Stimulated activated CD4-positive, alpha-beta T cell treated with anti-CD3 and anti-CD28 coated beads, Interleukin-2, amount 100 ng/mL, for 4 hours (primary cell): ENCODE results near the gene SP9.

Source experiments
- DNase-seq: peaks from one replicate; pipeline ENCODE4 v3.0.0-alpha.2; 2020; ENCODE audit warnings: low read depth

SP9 gene

GRCh38 chr2:174334781-174335251 lies at the start of gene SP9:
TSS of gene SP9 (plus strand) at chr2:174334954. CDS start at chr2:174335093, 139 bp downstream.
- DNase-seq = no peak

DNA sequence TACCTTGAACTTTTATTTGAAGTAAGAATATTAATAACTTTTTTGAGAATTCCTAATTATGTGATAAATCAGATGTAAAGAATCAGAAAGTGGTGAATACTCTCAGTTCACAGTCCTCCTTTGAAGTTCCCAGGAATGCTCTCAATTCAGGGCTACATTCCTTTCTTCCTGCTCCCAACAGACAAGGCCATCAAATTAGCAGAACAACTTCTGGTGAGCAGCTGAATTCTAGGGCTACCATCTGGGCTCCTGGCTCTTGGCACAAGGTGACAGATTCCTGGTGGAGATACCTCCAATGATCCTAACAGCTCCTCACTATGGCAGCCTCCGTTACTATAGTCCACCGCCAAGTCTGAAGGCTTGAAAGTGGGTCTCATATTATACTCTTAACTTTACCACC lies 48.6 kb upstream of the SP9 start:
- no peak for DNase-seq

DNA sequence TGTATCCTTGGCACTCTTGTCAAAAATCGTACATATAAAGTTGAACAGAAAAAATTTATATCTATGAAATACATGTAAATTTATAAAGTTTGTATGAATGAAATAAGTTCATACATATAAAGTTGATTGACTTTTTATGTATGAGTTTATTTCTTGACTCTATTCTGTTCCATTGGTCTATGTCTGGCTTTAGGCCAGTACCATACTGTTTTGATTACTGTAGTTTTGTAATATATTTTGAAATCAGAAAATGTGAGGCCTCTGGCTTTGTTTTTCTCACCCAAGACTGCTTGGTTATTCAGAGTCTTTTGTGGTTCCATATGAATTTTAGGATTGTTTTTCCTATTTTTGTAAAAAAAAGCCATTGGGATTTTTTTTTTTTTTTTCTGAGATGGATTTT lies 41.8 kb upstream of the SP9 start:
- DNase-seq = no peak

- no peak for DNase-seq
Observed at GRCh38 chr2:174300114-174300513, 34.6 kb upstream of the SP9 start.

- DNase-seq = no peak
Observed at GRCh38 chr2:174312581-174313234, 22.0 kb upstream of the SP9 start.

- no peak for DNase-seq
Observed at GRCh38 chr2:174322149-174322548, 12.6 kb upstream of the SP9 start.

- DNase-seq = no peak
Observed at GRCh38 chr2:174322746-174323145, 12.0 kb upstream of the SP9 start.

- DNase-seq = no peak
Observed at GRCh38 chr2:174324530-174324929, 10.2 kb upstream of the SP9 start.

DNA sequence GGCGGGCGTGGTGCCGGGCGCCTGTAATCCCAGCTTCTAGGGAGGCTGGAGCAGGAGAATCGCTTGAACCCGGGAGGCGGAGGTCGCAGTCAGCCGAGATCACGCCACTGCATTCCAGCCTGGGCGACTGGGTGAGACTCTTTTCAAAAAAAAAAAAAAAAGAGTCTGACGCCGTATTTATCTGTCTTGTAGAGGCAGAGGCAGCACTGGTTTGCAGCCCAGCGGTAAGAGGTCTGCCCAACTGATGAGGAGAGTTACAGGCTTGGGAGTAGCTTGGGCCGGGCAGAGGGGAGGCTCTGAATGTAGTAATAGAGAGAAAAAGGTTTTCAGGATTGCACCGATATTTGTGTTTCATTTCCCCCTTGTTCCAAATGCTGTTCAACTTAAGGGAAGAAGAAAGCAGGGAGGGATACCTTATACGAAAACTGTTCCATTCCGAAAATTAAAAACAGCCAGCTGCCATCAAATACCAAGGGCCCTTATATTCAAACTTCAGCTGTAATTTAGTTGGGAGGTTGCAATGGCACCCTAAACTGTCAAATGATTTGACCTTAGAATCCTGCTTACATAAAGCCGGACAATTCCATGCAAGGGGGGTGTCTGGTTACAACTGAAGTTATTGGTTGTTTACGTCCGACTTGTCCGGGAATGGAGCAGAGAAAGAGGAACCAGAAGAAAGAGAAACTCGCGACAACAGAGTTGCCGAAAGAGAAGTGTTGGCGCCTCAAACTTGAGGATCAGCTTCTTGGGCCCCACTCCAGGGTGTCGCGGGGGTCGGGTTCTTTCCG lies 9.2 kb upstream of the SP9 start:
- no peak for DNase-seq

- no peak for DNase-seq
Observed at GRCh38 chr2:174326161-174327020, 8.4 kb upstream of the SP9 start.

DNA sequence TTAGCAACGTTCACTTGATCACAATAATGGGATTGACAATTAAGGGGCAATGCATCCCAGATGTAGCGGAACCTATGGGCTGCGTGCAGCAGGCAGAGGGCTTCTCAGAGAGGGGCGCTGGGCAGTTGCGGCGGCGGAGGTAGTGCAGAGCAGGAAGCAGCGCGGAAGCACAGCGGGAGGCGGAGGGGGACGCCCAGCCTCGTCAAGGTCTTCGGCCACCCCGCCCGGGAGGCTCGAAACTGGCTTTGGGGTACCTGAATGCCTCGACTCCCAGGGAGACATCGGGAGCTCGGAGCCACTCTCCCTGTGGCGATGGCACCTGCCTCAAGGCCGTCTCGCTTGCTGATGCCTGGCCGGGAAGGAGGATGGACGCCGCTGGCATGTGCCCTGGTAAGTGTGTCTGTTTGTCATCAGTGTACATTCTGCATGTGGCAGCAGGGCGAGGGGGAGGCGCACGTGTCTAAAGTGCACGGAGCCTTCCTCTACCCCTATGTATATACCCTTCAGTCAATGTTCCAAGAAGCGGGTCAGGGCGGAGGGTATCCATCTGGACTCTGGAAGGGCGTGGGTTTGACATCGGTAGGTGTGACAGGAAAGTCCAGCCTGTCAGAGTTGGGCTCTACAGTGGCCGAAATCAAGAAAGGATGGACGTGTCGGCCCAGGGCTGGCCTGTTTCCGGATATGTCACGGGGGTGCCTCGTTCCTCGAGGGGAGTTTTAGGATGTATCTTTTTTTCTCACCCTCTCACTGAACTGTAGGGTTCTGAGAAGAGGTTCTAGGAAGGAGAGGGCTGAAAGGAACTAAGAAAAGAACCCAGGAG lies 7.5 kb upstream of the SP9 start:
- no peak for DNase-seq

GRCh38 chr2:174327841-174328113 lies 7.0 kb upstream of the SP9 start:
- DNase-seq = no peak

DNA sequence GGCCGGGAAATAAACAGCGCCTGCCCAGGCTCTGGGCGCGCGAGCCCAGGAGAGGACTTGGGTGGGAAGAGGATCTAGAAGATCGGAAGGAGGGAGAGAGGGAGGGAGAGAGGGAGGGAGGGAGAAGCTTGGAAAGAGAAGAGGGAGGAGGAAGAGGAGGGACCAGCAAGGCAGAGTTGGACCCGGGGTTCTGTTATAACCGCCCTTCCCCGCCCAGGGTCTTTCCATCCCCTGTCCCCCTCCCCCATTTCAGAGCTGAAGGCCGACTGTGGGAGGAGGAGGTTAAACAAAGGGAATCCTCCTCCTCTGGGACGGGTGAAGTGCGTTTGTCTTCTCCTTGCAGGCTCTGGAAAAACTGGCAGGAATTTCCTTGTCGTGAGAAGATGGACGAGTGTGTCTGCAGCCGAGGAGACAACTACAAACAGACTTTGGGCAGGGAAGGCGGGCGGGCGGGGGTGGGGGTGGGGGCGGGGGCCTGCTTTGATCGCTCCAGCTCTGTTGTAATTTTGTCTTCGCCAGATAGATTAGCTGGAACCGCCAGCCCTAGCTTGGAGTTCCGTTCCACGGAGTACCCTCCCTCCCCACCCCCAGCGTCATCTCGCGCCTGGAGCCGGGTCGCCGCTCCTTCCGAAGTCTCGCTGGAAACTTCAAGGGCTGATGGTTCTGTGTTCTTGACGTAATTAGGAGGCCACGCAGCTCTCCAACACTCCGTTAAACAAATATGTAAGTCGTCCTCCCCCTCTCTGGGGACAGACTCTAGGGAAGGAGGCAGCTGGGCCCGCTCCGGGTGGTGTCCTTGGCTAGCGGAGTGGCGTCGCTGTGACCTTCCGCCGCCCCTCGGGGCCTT lies 6.4 kb upstream of the SP9 start:
- no peak for DNase-seq

DNA sequence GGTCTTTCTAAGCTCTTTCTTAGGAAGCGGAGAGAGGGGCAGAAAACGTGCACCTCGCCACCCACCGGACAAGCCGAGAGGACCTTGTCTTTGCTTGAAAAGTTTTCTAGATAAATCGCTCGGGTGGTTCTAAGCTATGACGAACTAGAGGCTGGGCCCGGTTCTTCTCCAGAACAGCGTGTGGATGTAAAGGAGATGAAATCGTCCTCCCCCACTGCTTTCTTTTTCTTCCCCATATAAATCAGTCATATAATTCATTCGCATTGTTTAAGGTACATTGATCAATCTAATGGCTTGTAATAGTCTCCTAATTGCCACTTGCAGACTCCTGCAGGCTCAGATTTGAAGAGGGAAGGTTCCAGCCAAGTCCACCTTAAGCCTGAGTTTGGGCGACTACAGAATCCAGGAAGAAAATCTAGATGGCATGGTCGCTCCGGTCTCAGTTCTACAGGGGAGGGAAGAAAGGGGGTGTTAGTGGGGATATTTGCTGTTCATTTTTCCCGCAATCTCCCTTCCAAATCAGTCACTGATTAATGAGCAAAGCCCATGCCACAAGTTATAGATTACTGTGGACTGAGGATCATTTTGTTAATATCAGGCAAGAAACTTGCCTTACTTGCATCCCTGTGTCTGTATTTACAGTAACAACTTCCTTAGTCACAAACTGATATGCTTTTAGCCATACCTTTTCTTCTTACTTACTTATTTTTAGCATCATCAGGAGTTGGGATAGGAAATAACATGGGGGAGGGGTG lies 5.6 kb upstream of the SP9 start:
- DNase-seq = no peak

GRCh38 chr2:174330945-174331594 lies 3.7 kb upstream of the SP9 start:
- DNase-seq = no peak

GRCh38 chr2:174331595-174332216 lies 3.0 kb upstream of the SP9 start:
- DNase-seq = no peak

DNA sequence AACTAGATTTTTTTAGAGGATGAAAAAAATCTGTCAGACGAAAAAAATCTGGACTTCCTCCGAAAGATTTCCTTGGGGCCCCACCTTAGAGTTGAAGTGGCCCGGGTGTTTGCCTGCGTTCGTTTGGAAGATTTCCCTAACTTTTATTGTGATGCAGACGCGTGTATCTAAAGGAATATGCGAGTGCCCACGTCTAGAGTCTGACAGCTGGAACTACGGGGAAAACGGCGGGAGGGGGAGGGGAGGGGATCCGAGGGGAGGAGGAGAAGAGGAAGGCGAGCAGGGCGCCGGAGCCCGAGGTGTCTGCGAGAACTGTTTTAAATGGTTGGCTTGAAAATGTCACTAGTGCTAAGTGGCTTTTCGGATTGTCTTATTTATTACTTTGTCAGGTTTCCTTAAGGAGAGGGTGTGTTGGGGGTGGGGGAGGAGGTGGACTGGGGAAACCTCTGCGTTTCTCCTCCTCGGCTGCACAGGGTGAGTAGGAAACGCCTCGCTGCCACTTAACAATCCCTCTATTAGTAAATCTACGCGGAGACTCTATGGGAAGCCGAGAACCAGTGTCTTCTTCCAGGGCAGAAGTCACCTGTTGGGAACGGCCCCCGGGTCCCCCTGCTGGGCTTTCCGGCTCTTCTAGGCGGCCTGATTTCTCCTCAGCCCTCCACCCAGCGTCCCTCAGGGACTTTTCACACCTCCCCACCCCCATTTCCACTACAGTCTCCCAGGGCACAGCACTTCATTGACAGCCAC lies 2.4 kb upstream of the SP9 start:
- no peak for DNase-seq

- no peak for DNase-seq
Observed at GRCh38 chr2:174333017-174333371, 1.8 kb upstream of the SP9 start.
